ENCODE data around the gene DBP. TPM values are rescaled to one million over a fixed set of nuclear protein-coding genes. Genes with fewer than 3 reads are reported as not detected.
A peak's percentile ranks its signal among the peaks of the same experiment; 100 is the strongest.

The DBP gene
- total and polyA plus RNA-seq, 10 of the 15 experiments (the other 5 are each of a cell fraction or from before 2014, with no cell fraction given) = 2.0 to 10.6 (median 6.9) TPM

GRCh38 chr19:48637449-48637947 lies 319 bp upstream of the DBP start (continued):
- TF ChIP-seq RELA (IDR thresholded peaks at IDR 0.05; ENCODE audit: borderline replicate concordance, partially characterized antibody) (no peak), SP1 (IDR thresholded peaks at IDR 0.05; ENCODE audit: low read depth, low read length) (peak; percentile 94), MAX (IDR thresholded peaks at IDR 0.05; ENCODE audit: low read depth, low read length) (peak; percentile 95; the same call in 1 of the 2 replicates), SPI1 (IDR thresholded peaks at IDR 0.05; ENCODE audit: borderline replicate concordance, insufficient read depth, low read depth, low read length) (0 out of 2 replicates have a peak, but pooled peaks have one; percentile 28), GATAD2B (conservative IDR thresholded peaks at IDR 0.05; ENCODE audit: low read depth) (no peak), PKNOX1 (IDR thresholded peaks at IDR 0.05) (peak; percentile 50; the same call in 1 of the 2 replicates), STAT3 (IDR thresholded peaks at IDR 0.05; ENCODE audit: low read depth, low read length) (no peak), HDGF (IDR thresholded peaks at IDR 0.05) (peak; percentile 99), POLR2A (IDR thresholded peaks at IDR 0.05; ENCODE audit: low read depth, low read length) (no peak)

- no TSS peak for BruUV-seq (replicated peaks)
- peaks cover 5% of the 10 kb centered on the region for H3K79me2 ChIP-seq (ENCODE audit: control insufficient read depth, insufficient read depth, low read length)
- in situ Hi-C loops (cut with MboI) = loop anchor here (25.0 kb wide), 1 partner anchor 1251 kb away; the partner anchor contains the start of genes AKT1S1, IL4I1 and TBC1D17
- ATAC-seq (no peak), FAIRE-seq (no peak), DNase-seq (ENCODE audit: low read depth, low spot score) (no peak)
- peaks cover 28% of the 10 kb centered on the region for H3K4me1 ChIP-seq (ENCODE audit: control insufficient read depth, insufficient read depth, low read length)
- H4K20me1 ChIP-seq (ENCODE audit: control insufficient read depth, insufficient read depth) = no peaks in the 10 kb centered on the region
- H3K36me3 ChIP-seq (ENCODE audit: control insufficient read depth in 2 of 2, insufficient read depth in 2 of 2, low read length in 1 of 2) = no peaks in the 10 kb centered on the region
- H3K4me2 ChIP-seq (ENCODE audit: control insufficient read depth, insufficient read depth) = peak overlapping the region; percentile 86
- peak overlapping the region; percentile 64; the same call in 1 of the 2 replicates for H2AFZ ChIP-seq (ENCODE audit: control insufficient read depth, low read depth, low read length)
- peak overlapping the region; percentile 79 for H3K9ac ChIP-seq (ENCODE audit: control insufficient read depth, insufficient read depth, low read length)
- SMC1A ChIA-PET (ENCODE audit: uncharacterized antibody, unreplicated experiment) = no interaction called here
- H3K4me3 ChIP-seq = peak overlapping the region; percentile 89
- POLR2A ChIA-PET = interaction anchor here (0.6 to 1.0 kb wide), 3 partner anchors 27 to 250 kb away, joined by 3 to 11 read pairs (median 5); no protein-coding TSS in a partner anchor
- peak overlapping the region; percentile 48 for H3K27ac ChIP-seq (ENCODE audit: control insufficient read depth, insufficient read depth)
- WGBS (ENCODE audit: insufficient coverage, insufficient replicate concordance, low lambda C conversion rate, missing lambda C conversion rate) = 1% methylated on average over 35 of the region's 35 CpGs
- CTCF ChIA-PET = no interaction called here
- RAD21 ChIA-PET (ENCODE audit: unreplicated experiment) = no interaction called here
- intact Hi-C loops (cut with micrococcal nuclease; ENCODE audit: unreplicated experiment) = loop anchor here (10.0 kb wide), 1 partner anchor 329 kb away; the partner anchor contains the start of gene FTL
- H3K9me3 ChIP-seq (replicated peaks; ENCODE audit: control insufficient read depth, insufficient read depth, low read length) = no peaks in the 10 kb centered on the region
- no peaks in the 10 kb centered on the region for H3K27me3 ChIP-seq (replicated peaks in 1 of 2; ENCODE audit: control insufficient read depth in 2 of 2, insufficient read depth in 2 of 2, low read length in 1 of 2)
- TF ChIP-seq E4F1 (IDR thresholded peaks at IDR 0.05; ENCODE audit: borderline replicate concordance, partially characterized antibody) = no peak
- no peak for TF ChIP-seq RFX5 (IDR thresholded peaks at IDR 0.05; ENCODE audit: low read depth, low read length)
- TF ChIP-seq PML (IDR thresholded peaks at IDR 0.05; ENCODE audit: low read length) = no peak
- TF ChIP-seq HSF1 (IDR thresholded peaks at IDR 0.05; ENCODE audit: low read depth, low read length) = no peak
- peak; percentile 2; the same call in 1 of the 2 replicates for TF ChIP-seq DPF2 (IDR thresholded peaks at IDR 0.05)
Measured at GRCh38 chr19:48635966-48636858, 967 bp downstream of the DBP start.
